Endodermal cell (in vitro differentiated cells): ENCODE measurements around the gene RABGAP1L. TPM values are rescaled to one million over a fixed set of nuclear protein-coding genes. Genes with fewer than 3 reads are reported as not detected.
"Not testable (repeated sequence)": the region's sequence is repeated elsewhere in the genome, so short reads cannot be mapped to it uniquely, and the experiment has no call there.

Source experiments
- DNase-seq: peaks from one replicate; pipeline ENCODE4 v3.0.0-alpha.2; 2017
- H3K27ac ChIP-seq: 2 replicates; pipeline ENCODE4 v1.5.1; 2013; ENCODE audit warnings: mild to moderate bottlenecking, low read depth, low read length, moderate library complexity
- H3K27me3 ChIP-seq: 2 replicates; pipeline ENCODE4 v1.6.1; 2013; ENCODE audit warnings: mild to moderate bottlenecking, low read length, moderate library complexity; ENCODE audit not compliant: insufficient read depth, control insufficient read depth, poor library complexity, severe bottlenecking
- H3K36me3 ChIP-seq: 2 replicates; pipeline ENCODE4 v1.7.0; 2013; ENCODE audit warnings: mild to moderate bottlenecking, low read length, moderate library complexity; ENCODE audit not compliant: control insufficient read depth, insufficient read depth
- H3K4me1 ChIP-seq: one replicate; pipeline ENCODE4 v1.7.0; 2013; ENCODE audit warnings: low read length; ENCODE audit not compliant: control insufficient read depth, insufficient read depth
- H3K4me3 ChIP-seq: 2 replicates; pipeline ENCODE4 v1.5.1; 2013; ENCODE audit warnings: mild to moderate bottlenecking, low read length, moderate library complexity
- H3K9ac ChIP-seq: 2 replicates; pipeline ENCODE4 v1.6.1; 2013; ENCODE audit warnings: mild to moderate bottlenecking, low read length, moderate library complexity; ENCODE audit not compliant: poor library complexity, severe bottlenecking; ENCODE audit errors: extremely low read depth
- H3K9me3 ChIP-seq: 2 replicates; pipeline ENCODE4 v1.6.1; 2013; ENCODE audit warnings: mild to moderate bottlenecking, low read length, moderate library complexity; ENCODE audit not compliant: control insufficient read depth
- H3K27ac Mint-ChIP-seq: 2 replicates; pipeline ENCODE4 v1.8.0; 2020; ENCODE audit warnings: mixed read lengths
- H3K27me3 Mint-ChIP-seq: 2 replicates; pipeline ENCODE4 v1.8.0; 2021; ENCODE audit warnings: mild to moderate bottlenecking, mixed read lengths; ENCODE audit not compliant: insufficient read depth
- H3K36me3 Mint-ChIP-seq: 2 replicates; pipeline ENCODE4 v1.8.0; 2020; ENCODE audit warnings: low read depth, mixed read lengths
- H3K4me1 Mint-ChIP-seq: 2 replicates; pipeline ENCODE4 v1.8.0; 2020; ENCODE audit warnings: mixed read lengths
- H3K4me3 Mint-ChIP-seq: 2 replicates; pipeline ENCODE4 v1.8.0; 2020; ENCODE audit warnings: mild to moderate bottlenecking, moderate library complexity, mixed read lengths
- H3K9me3 Mint-ChIP-seq: 2 replicates; pipeline ENCODE4 v1.8.0; 2020; ENCODE audit warnings: mild to moderate bottlenecking, mixed read lengths
- WGBS, 2 experiments: methylation state at CpG; one replicate each; pipeline versions ENCODE4 v1.1.5 to v1.1.7; 2013; ENCODE audit warnings: missing lambda C conversion rate in 2 of 2, mixed read lengths in 1 of 2; ENCODE audit not compliant: insufficient coverage in 1 of 2, insufficient read length in 1 of 2; 5-methylcytosine and 5-hydroxymethylcytosine counted together
- total RNA-seq, 2 donors: library from RNA; stranded (reverse); fragmentation: NEBNext Ultra II Directional in 1 of 2; extraction: Animal tissue kit (Norgen Biotek cat#: 25700) in 1 of 2; gene quantifications; 2 replicates in 1 of 2; 3 replicates in 1 of 2; pipeline ENCODE4 v1.2.1, GENCODE V29; 2021
- TF ChIP-seq, protein P1 (sequence below): fragments of 200-600 bp; sonication (generic); conservative IDR thresholded peaks from 2 replicates; pipeline ENCODE4 v1.5.0; 2021; ENCODE audit warnings: antibody characterized with exemption, mild to moderate bottlenecking

The RABGAP1L gene
- total RNA-seq, 2 donors from 2014 or later = 32.5 to 36.9 TPM

DNA sequence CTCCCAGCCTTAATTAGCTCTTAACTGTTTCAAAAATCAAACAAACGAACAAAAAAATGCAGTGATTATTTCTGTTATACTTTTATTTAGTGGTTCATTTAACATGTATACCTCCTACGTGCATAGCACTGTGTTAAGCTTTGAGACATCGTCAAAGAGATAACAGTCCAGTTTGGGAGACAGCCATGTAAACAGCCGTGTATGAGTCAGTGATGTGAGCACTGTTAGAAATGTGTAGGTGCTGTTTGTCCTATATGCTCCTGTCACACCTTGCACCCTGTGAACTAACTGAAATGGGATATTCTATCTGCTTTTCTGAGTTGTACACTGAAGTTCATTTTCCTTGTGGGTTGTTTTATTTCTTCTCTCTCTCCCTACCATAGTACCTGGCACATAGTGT is 730.7 kb downstream of the RABGAP1L start:
- Mint-ChIP-seq H3K4me3 (no peak overlapping the region), H3K36me3 (peaks cover 3% of the 10 kb centered on the region), H3K4me1 (peaks cover 9% of the 10 kb centered on the region), H3K9me3 (no peaks in the 10 kb centered on the region), H3K27me3 (no peaks in the 10 kb centered on the region), H3K27ac (no peak overlapping the region)
- Histone ChIP-seq H3K9ac (no peak overlapping the region), H3K36me3 (no peaks in the 10 kb centered on the region), H3K4me3 (no peak overlapping the region), H3K4me1 (peaks cover 8% of the 10 kb centered on the region), H3K27ac (no peak overlapping the region), H3K9me3 (no peaks in the 10 kb centered on the region), H3K27me3 (no peaks in the 10 kb centered on the region)
- WGBS, 2 experiments = 90 to 96% methylated on average over 4 of the region's 4 CpGs
- TF ChIP-seq, protein P1, sequence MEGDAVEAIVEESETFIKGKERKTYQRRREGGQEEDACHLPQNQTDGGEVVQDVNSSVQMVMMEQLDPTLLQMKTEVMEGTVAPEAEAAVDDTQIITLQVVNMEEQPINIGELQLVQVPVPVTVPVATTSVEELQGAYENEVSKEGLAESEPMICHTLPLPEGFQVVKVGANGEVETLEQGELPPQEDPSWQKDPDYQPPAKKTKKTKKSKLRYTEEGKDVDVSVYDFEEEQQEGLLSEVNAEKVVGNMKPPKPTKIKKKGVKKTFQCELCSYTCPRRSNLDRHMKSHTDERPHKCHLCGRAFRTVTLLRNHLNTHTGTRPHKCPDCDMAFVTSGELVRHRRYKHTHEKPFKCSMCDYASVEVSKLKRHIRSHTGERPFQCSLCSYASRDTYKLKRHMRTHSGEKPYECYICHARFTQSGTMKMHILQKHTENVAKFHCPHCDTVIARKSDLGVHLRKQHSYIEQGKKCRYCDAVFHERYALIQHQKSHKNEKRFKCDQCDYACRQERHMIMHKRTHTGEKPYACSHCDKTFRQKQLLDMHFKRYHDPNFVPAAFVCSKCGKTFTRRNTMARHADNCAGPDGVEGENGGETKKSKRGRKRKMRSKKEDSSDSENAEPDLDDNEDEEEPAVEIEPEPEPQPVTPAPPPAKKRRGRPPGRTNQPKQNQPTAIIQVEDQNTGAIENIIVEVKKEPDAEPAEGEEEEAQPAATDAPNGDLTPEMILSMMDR = no peak
- DNase-seq = no peak

DNA sequence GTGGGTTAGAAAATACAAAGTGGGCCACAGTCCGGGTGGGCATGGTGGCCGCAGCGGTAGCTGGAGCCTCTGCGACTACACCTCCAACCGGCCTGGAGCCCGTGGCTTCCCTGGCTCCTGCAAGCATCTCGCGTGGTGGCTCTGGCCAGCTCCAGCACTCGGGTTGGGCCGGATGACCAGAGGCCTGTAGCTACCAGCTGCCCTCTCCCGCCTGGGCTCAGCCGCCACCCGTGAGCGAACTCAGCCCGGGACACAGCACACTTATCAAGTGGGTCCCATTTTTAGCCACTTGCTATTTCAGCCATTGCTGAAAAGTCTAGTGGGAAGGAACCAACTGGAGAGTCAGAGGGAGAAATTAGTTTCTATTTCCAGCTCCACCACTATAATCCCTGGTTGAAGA is 732.7 kb downstream of the RABGAP1L start:
- Histone ChIP-seq H3K9me3 (no peaks in the 10 kb centered on the region), H3K4me3 (no peak overlapping the region), H3K4me1 (peaks cover 8% of the 10 kb centered on the region), H3K36me3 (no peaks in the 10 kb centered on the region), H3K27me3 (no peaks in the 10 kb centered on the region), H3K27ac (no peak overlapping the region), H3K9ac (no peak overlapping the region)
- Mint-ChIP-seq H3K27ac (no peak overlapping the region), H3K27me3 (no peaks in the 10 kb centered on the region), H3K4me1 (peaks cover 9% of the 10 kb centered on the region), H3K4me3 (no peak overlapping the region), H3K9me3 (no peaks in the 10 kb centered on the region), H3K36me3 (peaks cover 2% of the 10 kb centered on the region)
- 88 to 89% methylated on average over 10 to 15 of the region's 15 CpGs for WGBS, 2 experiments
- no peak for DNase-seq
- TF ChIP-seq, protein P1 = no peak

DNA sequence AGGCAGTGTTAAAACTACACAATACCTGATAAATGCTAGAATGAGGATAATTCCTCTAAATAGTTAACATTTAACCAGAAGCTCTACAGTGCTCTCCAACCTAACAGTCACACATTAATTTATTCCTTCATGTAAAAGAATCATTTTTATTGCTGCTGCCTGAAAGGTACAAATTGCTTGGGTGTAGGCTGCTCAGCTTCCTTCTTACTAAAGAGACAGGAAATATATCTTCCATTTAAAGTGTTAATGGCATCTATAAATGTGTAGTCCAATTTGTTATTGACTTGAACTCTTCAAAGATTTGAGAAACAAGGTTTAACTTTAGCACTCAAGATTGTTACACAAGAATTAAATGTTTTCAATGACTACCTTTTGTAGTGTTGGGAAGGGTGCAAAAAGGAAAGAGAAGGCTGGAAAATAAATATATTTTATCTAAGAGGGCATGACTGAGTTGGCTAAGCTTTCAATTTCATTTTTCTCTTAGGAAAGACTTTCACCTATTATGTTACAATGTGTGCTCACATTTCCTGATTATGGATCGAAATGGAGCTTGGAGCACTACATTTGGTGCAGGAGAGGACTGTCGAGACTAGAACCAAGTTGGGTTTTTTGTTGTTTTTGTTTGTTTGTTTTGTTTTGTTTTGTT is 734.9 kb downstream of the RABGAP1L start:
- TF ChIP-seq, protein P1 = no peak
- H3K4me3 Mint-ChIP-seq = no peak overlapping the region
- DNase-seq = no peak
- no peaks in the 10 kb centered on the region for H3K36me3 ChIP-seq
- H3K9me3 Mint-ChIP-seq = no peaks in the 10 kb centered on the region
- H3K27ac Mint-ChIP-seq = no peak overlapping the region
- H3K4me1 Mint-ChIP-seq = peaks cover 9% of the 10 kb centered on the region
- no peaks in the 10 kb centered on the region for H3K27me3 ChIP-seq
- H3K9ac ChIP-seq = no peak overlapping the region
- H3K4me3 ChIP-seq = no peak overlapping the region
- no peak overlapping the region for H3K27ac ChIP-seq
- H3K27me3 Mint-ChIP-seq = no peaks in the 10 kb centered on the region
- peaks cover 9% of the 10 kb centered on the region for H3K36me3 Mint-ChIP-seq
- no peaks in the 10 kb centered on the region for H3K9me3 ChIP-seq
- 93 to 97% methylated on average over 2 of the region's 2 CpGs for WGBS, 2 experiments
- H3K4me1 ChIP-seq = peaks cover 8% of the 10 kb centered on the region

DNA sequence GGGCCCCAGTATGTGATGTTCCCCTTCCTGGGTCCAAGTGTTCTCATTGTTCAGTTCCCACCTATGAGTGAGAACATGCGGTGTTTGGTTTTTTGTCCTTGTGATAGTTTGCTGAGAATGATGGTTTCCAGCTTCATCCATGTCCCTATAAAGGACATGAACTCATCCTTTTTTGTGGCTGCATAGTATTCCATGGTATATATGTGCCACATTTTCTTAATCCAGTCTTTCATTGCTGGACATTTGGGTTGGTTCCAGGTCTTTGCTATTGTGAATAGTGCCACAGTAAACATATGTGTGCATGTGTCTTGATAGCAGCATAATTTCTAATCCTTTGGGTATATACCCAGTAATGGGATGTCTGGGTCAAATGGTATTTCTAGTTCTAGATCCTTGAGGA is 736.3 kb downstream of the RABGAP1L start:
- H3K9ac ChIP-seq, H3K27ac ChIP-seq, H3K4me1 ChIP-seq, H3K9me3 Mint-ChIP-seq, H3K27me3 ChIP-seq, H3K36me3 ChIP-seq, H3K4me3 Mint-ChIP-seq, DNase-seq, H3K27ac Mint-ChIP-seq, H3K27me3 Mint-ChIP-seq, H3K4me1 Mint-ChIP-seq, H3K4me3 ChIP-seq, H3K9me3 ChIP-seq: not testable (repeated sequence)
- H3K36me3 Mint-ChIP-seq = peaks cover 15% of the 10 kb centered on the region
- WGBS, 2 experiments = no CpG with 5 or more reads among the region's 1 CpG
